Ovary (tissue), 3 donors: ENCODE data around the gene PCA3.

ENCODE experiments used
- CTCF ChIP-seq, 3 donors: fragments of 450-650 bp in 2 of 3; fragments of 200-600 bp in 1 of 3; IDR thresholded peaks; one replicate each; pipeline versions ENCODE4 v1.5.1 to v1.8.0; 2016 to 2022; ENCODE audit warnings: antibody characterized with exemption in 3 of 3, mild to moderate bottlenecking in 1 of 3
- EP300 ChIP-seq: sonication (generic); formaldehyde crosslinking; IDR thresholded peaks from one replicate; pipeline ENCODE4 v1.6.1; 2017; ENCODE audit warnings: antibody characterized with exemption
- donor health status: DM: no; HTN: no; CAD: no.

DNA sequence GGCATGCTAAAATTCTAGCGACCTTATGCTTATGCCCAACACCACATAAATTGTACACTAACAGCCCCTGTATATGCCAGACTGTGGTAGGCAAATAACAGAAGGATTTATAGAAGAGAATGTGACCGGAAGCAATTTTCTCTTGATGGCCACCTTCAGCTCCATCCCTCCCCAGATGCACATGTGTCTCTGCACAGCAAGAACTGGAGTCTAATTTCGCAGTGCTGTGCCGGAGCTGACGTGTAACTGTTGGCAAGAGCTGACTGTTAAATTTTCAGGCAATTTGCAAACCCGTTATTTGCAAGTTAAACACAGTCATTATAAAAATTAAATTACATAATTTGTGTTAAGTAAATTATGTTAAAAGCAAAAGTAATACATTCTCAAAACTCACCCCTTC, 48.4 kb downstream of the PCA3 start:
- TF ChIP-seq CTCF (IDR thresholded peaks at IDR 0.05): no peak
- TF ChIP-seq EP300: no peak
